ENCODE measurements around the gene P2RX3. TPM values are rescaled to one million over a fixed set of nuclear protein-coding genes. Genes with fewer than 3 reads are reported as not detected.

The P2RX3 gene
- total RNA-seq, 1 experiment from 2014 or later: 0.15 TPM

DNA sequence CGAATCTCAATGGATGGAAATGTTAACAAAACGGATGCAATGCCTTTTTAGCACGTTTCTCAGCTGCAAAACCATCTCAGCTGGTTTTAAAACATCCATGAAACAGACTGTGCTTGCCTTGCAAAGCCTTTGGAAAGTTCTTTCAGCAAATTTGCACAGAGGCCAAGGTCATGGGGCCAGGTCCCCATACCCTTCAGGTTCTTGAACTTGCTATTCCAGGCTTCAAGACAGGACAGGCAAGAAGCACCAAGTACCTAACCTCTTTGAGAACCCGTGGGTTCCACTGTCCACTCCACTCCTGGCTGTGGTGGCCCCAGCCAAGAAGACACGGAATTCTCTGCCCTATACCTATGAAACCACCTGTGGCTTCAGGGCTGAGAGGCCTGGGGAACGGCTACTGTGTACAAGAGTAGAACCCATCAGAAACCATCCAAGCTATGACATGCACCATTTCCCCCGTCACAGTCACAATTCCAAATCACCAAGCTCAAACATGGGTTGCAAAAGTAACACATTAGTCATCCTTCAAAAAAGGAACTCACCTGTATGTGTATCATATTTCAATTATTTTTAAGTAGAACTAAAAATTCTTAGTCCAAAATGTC is 30.4 kb upstream of the P2RX3 start:
- H3K36me3 Mint-ChIP-seq (ENCODE audit: insufficient read depth in 1 of 3, low read depth in 3 of 3): peaks cover 49 to 67% (median 52%) of the 10 kb centered on the region in 3 experiments
- H4K20me1 ChIP-seq (ENCODE audit: control insufficient read depth, insufficient read depth, insufficient read length): no peaks in the 10 kb centered on the region
- TF ChIP-seq, protein P1, sequence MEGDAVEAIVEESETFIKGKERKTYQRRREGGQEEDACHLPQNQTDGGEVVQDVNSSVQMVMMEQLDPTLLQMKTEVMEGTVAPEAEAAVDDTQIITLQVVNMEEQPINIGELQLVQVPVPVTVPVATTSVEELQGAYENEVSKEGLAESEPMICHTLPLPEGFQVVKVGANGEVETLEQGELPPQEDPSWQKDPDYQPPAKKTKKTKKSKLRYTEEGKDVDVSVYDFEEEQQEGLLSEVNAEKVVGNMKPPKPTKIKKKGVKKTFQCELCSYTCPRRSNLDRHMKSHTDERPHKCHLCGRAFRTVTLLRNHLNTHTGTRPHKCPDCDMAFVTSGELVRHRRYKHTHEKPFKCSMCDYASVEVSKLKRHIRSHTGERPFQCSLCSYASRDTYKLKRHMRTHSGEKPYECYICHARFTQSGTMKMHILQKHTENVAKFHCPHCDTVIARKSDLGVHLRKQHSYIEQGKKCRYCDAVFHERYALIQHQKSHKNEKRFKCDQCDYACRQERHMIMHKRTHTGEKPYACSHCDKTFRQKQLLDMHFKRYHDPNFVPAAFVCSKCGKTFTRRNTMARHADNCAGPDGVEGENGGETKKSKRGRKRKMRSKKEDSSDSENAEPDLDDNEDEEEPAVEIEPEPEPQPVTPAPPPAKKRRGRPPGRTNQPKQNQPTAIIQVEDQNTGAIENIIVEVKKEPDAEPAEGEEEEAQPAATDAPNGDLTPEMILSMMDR (conservative IDR thresholded peaks at IDR 0.05): no peak
- no peak overlapping the region for H3K4me3 Mint-ChIP-seq
- H4K8ac ChIP-seq (replicated peaks; ENCODE audit: insufficient read length, low read depth, low read length): no peak overlapping the region
- no peaks in the 10 kb centered on the region for H3K9me3 ChIP-seq (ENCODE audit: control insufficient read depth, low read depth, low read length)
- no peak overlapping the region for H2AK5ac ChIP-seq (ENCODE audit: insufficient read length, low read length)
- H3K4me1 Mint-ChIP-seq: peaks cover 28 to 42% of the 10 kb centered on the region in 2 experiments
- DNase-seq: no peak
- no peak overlapping the region for H2BK12ac ChIP-seq (ENCODE audit: insufficient read length, low read depth, low read length)
- no peak overlapping the region for H3K23ac ChIP-seq (ENCODE audit: insufficient read length, low read depth, low read length)
- no peak overlapping the region for H3K14ac ChIP-seq (ENCODE audit: insufficient read depth, low read length)
- peak overlapping the region in 1 of 3 experiments; percentile 72; a peak in 1 of 7 replicates for H3K27ac Mint-ChIP-seq
- H3K4me2 ChIP-seq (ENCODE audit: insufficient read depth, insufficient read length, low read length): no peak overlapping the region
- no peak overlapping the region for H2BK15ac ChIP-seq (ENCODE audit: low read depth, low read length)
- H4K91ac ChIP-seq (ENCODE audit: insufficient read length, low read depth, low read length): no peak overlapping the region
- no peak overlapping the region for H3T11ph ChIP-seq (ENCODE audit: low read length)
- H3K79me2 ChIP-seq (ENCODE audit: insufficient read depth, low read length): peaks cover 9% of the 10 kb centered on the region; the same call in 1 of the 2 replicates
- no peak overlapping the region for H2BK5ac ChIP-seq (ENCODE audit: insufficient read length, low read length)
- no peak overlapping the region for H3K4ac ChIP-seq (ENCODE audit: low read depth, low read length)
- H3K27ac ChIP-seq (ENCODE audit: insufficient read length, low read depth, low read length): no peak overlapping the region
- no peaks in the 10 kb centered on the region for H3K9me3 Mint-ChIP-seq
- no peaks in the 10 kb centered on the region for H3K27me3 ChIP-seq (ENCODE audit: insufficient read depth, low read length)
- H2BK20ac ChIP-seq (ENCODE audit: low read depth, low read length, poor library complexity, severe bottlenecking): no peak overlapping the region
- H3K18ac ChIP-seq (ENCODE audit: insufficient read length, low read depth, low read length): no peak overlapping the region
- no peak overlapping the region for H4K5ac ChIP-seq (ENCODE audit: insufficient read length, low read depth, low read length)
- H3K79me1 ChIP-seq (ENCODE audit: insufficient read depth, low read depth, low read length, poor library complexity, severe bottlenecking): no peaks in the 10 kb centered on the region
- no peak overlapping the region for H3K9ac ChIP-seq (ENCODE audit: extremely low read depth, insufficient read length, low read length)
- peaks cover 6% of the 10 kb centered on the region for H3K4me1 ChIP-seq (ENCODE audit: insufficient read depth, low read length)
- no CpG with 5 or more reads among the region's 7 CpGs for WGBS (ENCODE audit: extremely low coverage, insufficient read length, low lambda C conversion rate)
- H2AFZ ChIP-seq (ENCODE audit: low read length): no peak overlapping the region
- H3K56ac ChIP-seq (ENCODE audit: insufficient read length, low read depth, low read length): no peak overlapping the region
- H2BK120ac ChIP-seq (ENCODE audit: low read depth, low read length, poor library complexity, severe bottlenecking): no peak overlapping the region
- H3K23me2 ChIP-seq (ENCODE audit: insufficient read length, low read depth, low read length, poor library complexity, severe bottlenecking): peaks cover 6% of the 10 kb centered on the region
- H3K27me3 Mint-ChIP-seq (ENCODE audit: low read depth): no peaks in the 10 kb centered on the region

Data from H9 (cell line).